ENCODE results near the gene RERG. TPM values are rescaled to one million over a fixed set of nuclear protein-coding genes. Genes with fewer than 3 reads are reported as not detected.

Gene RERG, protein sequence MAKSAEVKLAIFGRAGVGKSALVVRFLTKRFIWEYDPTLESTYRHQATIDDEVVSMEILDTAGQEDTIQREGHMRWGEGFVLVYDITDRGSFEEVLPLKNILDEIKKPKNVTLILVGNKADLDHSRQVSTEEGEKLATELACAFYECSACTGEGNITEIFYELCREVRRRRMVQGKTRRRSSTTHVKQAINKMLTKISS
- 6.3 and 8.4 TPM in 2 replicates for total RNA-seq

DNA sequence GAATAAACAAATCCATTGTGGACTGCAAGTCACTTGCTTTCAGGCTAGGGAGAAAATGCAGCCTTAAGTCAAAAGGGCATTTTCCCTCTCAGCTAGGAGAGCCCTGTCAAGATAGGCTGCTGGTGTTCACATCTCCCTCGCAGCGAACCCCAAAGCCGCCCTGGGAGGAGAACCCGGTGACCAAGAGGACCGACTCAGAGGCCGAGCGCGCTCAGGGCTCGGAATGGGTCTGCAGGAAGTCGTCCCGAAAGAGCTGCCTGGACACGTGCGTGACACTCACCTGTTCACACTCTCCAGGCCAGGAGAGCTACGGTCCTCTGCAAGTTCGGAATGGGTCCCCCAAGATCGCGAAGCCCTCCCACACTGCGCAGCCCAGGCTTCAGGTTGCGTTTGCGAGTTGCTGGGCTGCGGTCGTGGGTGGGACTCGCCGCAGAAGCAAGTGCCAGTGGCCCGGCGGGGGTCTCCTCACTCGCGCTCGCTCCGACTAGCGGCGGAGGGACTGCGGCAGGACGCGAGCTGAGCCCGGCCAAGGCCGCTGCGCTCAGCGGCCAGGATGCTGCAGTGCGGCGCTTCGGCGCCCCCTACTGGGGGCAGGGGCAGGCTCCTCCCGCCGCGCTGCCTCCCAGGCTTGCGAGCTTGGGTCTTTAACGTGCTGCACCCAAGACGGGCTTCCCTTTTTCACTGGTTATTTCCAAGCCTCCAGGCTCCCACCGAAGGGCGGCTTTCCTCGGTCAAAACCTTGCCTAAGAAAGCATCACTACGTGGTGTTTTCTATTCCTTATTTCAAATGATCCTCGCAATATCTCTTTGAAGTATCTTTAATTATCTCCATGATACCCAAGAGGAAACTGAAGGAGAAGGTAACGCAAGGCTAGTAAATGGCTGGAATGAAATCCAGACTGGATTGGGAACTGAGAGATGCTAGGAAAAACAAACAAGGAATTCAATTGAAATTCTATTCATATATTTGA lies at the start of gene RERG:
TSS of gene RERG (minus strand) at position 503 of the 971 bp plus-strand sequence. CDS start 3,928 bp downstream, outside the sequence.

Other genes starting within 250 kb of the RERG start
- gene PDE6H, start 248.4 kb downstream of the RERG start, total RNA-seq = not detected in 2 replicates
- under 0.01 TPM in 1 of 2 replicates, not detected in the other for gene PTPRO, start 101.1 kb upstream of the RERG start, total RNA-seq